ENCODE measurements around the gene PLXNA3.

The PLXNA3 gene

GRCh38 chrX:154458116-154458953 lies at the start of gene PLXNA3:
Gene PLXNA3 (plus strand): TSS chrX:154458281. CDS start chrX:154460184, 1,903 bp downstream.
- no peaks in the 10 kb centered on the region for H3K9me3 Mint-ChIP-seq
- CTCF ChIA-PET: interaction anchor here (1.1 kb wide), 1 partner anchor 28 kb away, joined by 3 read pairs; the partner anchor contains the start of gene UBL4A
- peak; percentile 66 for DNase-seq

GRCh38 chrX:154408659-154409221 lies 49.3 kb upstream of the PLXNA3 start:
- CTCF ChIA-PET: interaction anchor here (1.0 to 3.0 kb wide), 2 partner anchors 9 to 118 kb away, joined by 3 to 14 read pairs; partner anchors contain the start of gene RPL10
- Mint-ChIP-seq H3K27ac (peak overlapping the region; percentile 70), H3K4me1 (peaks cover 21% of the 10 kb centered on the region), H3K27me3 (no peaks in the 10 kb centered on the region), H3K9me3 (no peaks in the 10 kb centered on the region), H3K36me3 (peaks cover 17% of the 10 kb centered on the region), H3K4me3 (peak overlapping the region; percentile 70)
- DNase-seq: no peak

More at GRCh38 chrX:154458116-154458953, at the start of gene PLXNA3:
- peaks cover 8% of the 10 kb centered on the region for H3K36me3 Mint-ChIP-seq
- H3K4me1 Mint-ChIP-seq: peaks cover 16% of the 10 kb centered on the region
- H3K4me3 Mint-ChIP-seq: peak within 1 kb of the TSS; percentile 83
- H3K27me3 Mint-ChIP-seq: no peaks in the 10 kb centered on the region
- peak within 1 kb of the TSS; percentile 91 for H3K27ac Mint-ChIP-seq

- H3K27ac Mint-ChIP-seq: peak within 1 kb of the TSS; percentile 70
- H3K4me3 Mint-ChIP-seq: peak within 1 kb of the TSS; percentile 70
- peaks cover 23% of the 10 kb centered on the region for H3K4me1 Mint-ChIP-seq
- DNase-seq: peak; percentile 45
- H3K36me3 Mint-ChIP-seq: peaks cover 20% of the 10 kb centered on the region
- no peaks in the 10 kb centered on the region for H3K9me3 Mint-ChIP-seq
- H3K27me3 Mint-ChIP-seq: no peaks in the 10 kb centered on the region
- CTCF ChIA-PET: interaction anchor here (1.0 to 3.0 kb wide), 2 partner anchors 10 to 118 kb away, joined by 3 to 14 read pairs; partner anchors contain the start of gene RPL10
Observed at GRCh38 chrX:154409222-154409871, 48.7 kb upstream of the PLXNA3 start, which contains the start of gene DNASE1L1. Gene DNASE1L1 (minus strand): TSS chrX:154409254. CDS start chrX:154405568, 3,686 bp downstream.

GRCh38 chrX:154411981-154412340 lies 46.1 kb upstream of the PLXNA3 start:
- Mint-ChIP-seq H3K27me3 (no peaks in the 10 kb centered on the region), H3K9me3 (no peaks in the 10 kb centered on the region), H3K27ac (peak overlapping the region; percentile 92), H3K4me3 (peak overlapping the region; percentile 93), H3K4me1 (peaks cover 26% of the 10 kb centered on the region), H3K36me3 (peaks cover 24% of the 10 kb centered on the region)
- CTCF ChIA-PET: interaction anchor here (1.2 kb wide), 1 partner anchor 12 kb away, joined by 8 read pairs; no protein-coding TSS in a partner anchor
- DNase-seq: peak; percentile 73

GRCh38 chrX:154412468-154412867 lies 45.6 kb upstream of the PLXNA3 start:
- Mint-ChIP-seq H3K27me3 (no peaks in the 10 kb centered on the region), H3K36me3 (peaks cover 24% of the 10 kb centered on the region), H3K4me1 (peaks cover 26% of the 10 kb centered on the region), H3K9me3 (no peaks in the 10 kb centered on the region), H3K27ac (peak overlapping the region; percentile 92), H3K4me3 (peak overlapping the region; percentile 93)
- CTCF ChIA-PET: interaction anchor here (1.2 kb wide), 1 partner anchor 13 kb away, joined by 8 read pairs; no protein-coding TSS in a partner anchor
- DNase-seq: peak; percentile 64

- Mint-ChIP-seq H3K36me3 (peaks cover 24% of the 10 kb centered on the region), H3K4me3 (peak overlapping the region; percentile 93), H3K27ac (peak overlapping the region; percentile 92), H3K4me1 (peaks cover 26% of the 10 kb centered on the region), H3K9me3 (no peaks in the 10 kb centered on the region), H3K27me3 (no peaks in the 10 kb centered on the region)
- CTCF ChIA-PET: no interaction called here
- DNase-seq: no peak
Observed at GRCh38 chrX:154413142-154413541, 44.9 kb upstream of the PLXNA3 start.

GRCh38 chrX:154417157-154417556 lies 40.9 kb upstream of the PLXNA3 start:
- CTCF ChIA-PET: no interaction called here
- Mint-ChIP-seq H3K36me3 (peaks cover 16% of the 10 kb centered on the region), H3K9me3 (no peaks in the 10 kb centered on the region), H3K4me3 (no peak overlapping the region), H3K4me1 (peaks cover 11% of the 10 kb centered on the region), H3K27me3 (no peaks in the 10 kb centered on the region), H3K27ac (no peak overlapping the region)
- DNase-seq: no peak

- DNase-seq: no peak
- Mint-ChIP-seq H3K4me1 (peaks cover 5% of the 10 kb centered on the region), H3K27ac (no peak overlapping the region), H3K9me3 (no peaks in the 10 kb centered on the region), H3K27me3 (no peaks in the 10 kb centered on the region), H3K36me3 (peaks cover 9% of the 10 kb centered on the region), H3K4me3 (no peak overlapping the region)
- CTCF ChIA-PET: no interaction called here
Observed at GRCh38 chrX:154419189-154419588, 38.9 kb upstream of the PLXNA3 start.

- CTCF ChIA-PET: no interaction called here
- Mint-ChIP-seq H3K27ac (no peak overlapping the region), H3K9me3 (no peaks in the 10 kb centered on the region), H3K36me3 (peaks cover 9% of the 10 kb centered on the region), H3K27me3 (no peaks in the 10 kb centered on the region), H3K4me1 (peaks cover 9% of the 10 kb centered on the region), H3K4me3 (no peak overlapping the region)
- DNase-seq: no peak
Observed at GRCh38 chrX:154419688-154420401, 38.2 kb upstream of the PLXNA3 start.

GRCh38 chrX:154420402-154420756 lies 37.7 kb upstream of the PLXNA3 start:
- no peaks in the 10 kb centered on the region for H3K9me3 Mint-ChIP-seq
- CTCF ChIA-PET: no interaction called here
- H3K4me3 Mint-ChIP-seq: no peak overlapping the region
- H3K36me3 Mint-ChIP-seq: peaks cover 7% of the 10 kb centered on the region
- H3K27me3 Mint-ChIP-seq: no peaks in the 10 kb centered on the region
- H3K27ac Mint-ChIP-seq: no peak overlapping the region
- peaks cover 9% of the 10 kb centered on the region for H3K4me1 Mint-ChIP-seq
- DNase-seq: no peak

GRCh38 chrX:154426916-154427770 lies 30.9 kb upstream of the PLXNA3 start:
- Mint-ChIP-seq H3K36me3 (peaks cover 5% of the 10 kb centered on the region), H3K27ac (peak overlapping the region; percentile 52), H3K9me3 (no peaks in the 10 kb centered on the region), H3K4me1 (peaks cover 36% of the 10 kb centered on the region), H3K27me3 (no peaks in the 10 kb centered on the region), H3K4me3 (no peak overlapping the region)
- no peak for DNase-seq
- CTCF ChIA-PET: no interaction called here

GRCh38 chrX:154428176-154429171 lies 29.6 kb upstream of the PLXNA3 start, which contains the start of gene ATP6AP1:
Gene ATP6AP1 (plus strand): TSS chrX:154428677. CDS start chrX:154428693, 16 bp downstream.
- H3K4me3 Mint-ChIP-seq: peak within 1 kb of the TSS; percentile 75
- no peaks in the 10 kb centered on the region for H3K9me3 Mint-ChIP-seq
- H3K27ac Mint-ChIP-seq: peak within 1 kb of the TSS; percentile 82
- H3K4me1 Mint-ChIP-seq: peaks cover 36% of the 10 kb centered on the region
- CTCF ChIA-PET: no interaction called here
- peaks cover 8% of the 10 kb centered on the region for H3K36me3 Mint-ChIP-seq
- DNase-seq: peak; percentile 93
- H3K27me3 Mint-ChIP-seq: no peaks in the 10 kb centered on the region

Data from activated naive CD4-positive, alpha-beta T cell treated with anti-CD3 and anti-CD28 coated beads, Interleukin-2, amount 10 ng/mL, durations not matched to agents 7 days and 5 days (primary cell).